B cell (primary cell): ENCODE data around the gene TENM4. TPM values are rescaled to one million over a fixed set of nuclear protein-coding genes. Genes with fewer than 3 reads are reported as not detected.

Source experiments
- ATAC-seq: fragments of 200-7000 bp; cut with Tn5 transposase; one replicate; pipeline ENCODE4 v1.10.0; 2021; ENCODE audit warnings: low read depth, mild to moderate bottlenecking, moderate number of reproducible peaks, moderate library complexity
- CTCF ChIA-PET: fragments of 350-600 bp; sonication (Branson Sonifier 250); formaldehyde crosslinking; loops from one replicate; lab custom pipeline; 2021; ENCODE audit warnings: antibody characterized with exemption, inconsistent platforms; lab: Charles Lee
- POLR2A ChIA-PET: fragments of 350-600 bp; sonication (Branson Sonifier 250); formaldehyde crosslinking; loops from one replicate; lab custom pipeline; 2021; ENCODE audit warnings: antibody characterized with exemption; lab: Charles Lee
- DNase-seq: peaks from one replicate; pipeline ENCODE4 v3.0.0; 2013
- H2AFZ ChIP-seq: 2 replicates; pipeline ENCODE4 v1.6.1; 2012; ENCODE audit warnings: mild to moderate bottlenecking, low read depth, low read length; ENCODE audit not compliant: insufficient read depth, poor library complexity, severe bottlenecking
- H3K27ac ChIP-seq, 2 donors: 1 replicate in 1 of 2; 2 replicates in 1 of 2; pipeline ENCODE4 v1.5.1; 2012 to 2013; ENCODE audit warnings: low read length in 2 of 2, mild to moderate bottlenecking in 2 of 2, moderate library complexity in 1 of 2
- H3K27me3 ChIP-seq, 4 experiments: fragments of 200-600 bp in 1 of 4; sonication (generic) in 1 of 4; replicated peaks in 1 of 4; 1 replicate in 2 of 4; 2 replicates in 2 of 4; pipeline versions ENCODE4 v1.6.1 to v1.7.0; 2013 to 2016; ENCODE audit warnings: low read length in 3 of 4, mild to moderate bottlenecking in 2 of 4, mixed read lengths in 1 of 4, moderate library complexity in 1 of 4; ENCODE audit not compliant: insufficient read depth in 4 of 4, control insufficient read depth in 3 of 4; ENCODE audit errors: control extremely low read depth in 1 of 4
- H3K36me3 ChIP-seq, 2 experiments: replicated peaks in 1 of 2; 1 replicate in 1 of 2; 2 replicates in 1 of 2; pipeline versions ENCODE4 v1.6.1 to v1.7.1; 2013; ENCODE audit warnings: low read length in 1 of 2; ENCODE audit not compliant: insufficient read depth in 2 of 2, control insufficient read depth in 1 of 2; ENCODE audit errors: control extremely low read depth in 1 of 2, extremely low read depth in 1 of 2
- H3K4me1 ChIP-seq, 2 donors: fragments of 200-600 bp in 1 of 2; sonication (generic) in 1 of 2; 1 replicate in 1 of 2; 2 replicates in 1 of 2; pipeline versions ENCODE4 v1.5.1 to v1.6.1; 2013 to 2017; ENCODE audit warnings: low read length in 2 of 2; ENCODE audit not compliant: control insufficient read depth in 2 of 2, insufficient read depth in 2 of 2
- H3K4me2 ChIP-seq: replicated peaks from 2 replicates; pipeline ENCODE3; 2012; ENCODE audit warnings: mild to moderate bottlenecking, low read depth, low read length; ENCODE audit not compliant: poor library complexity, severe bottlenecking
- H3K4me3 ChIP-seq, 5 experiments: fragments of 200-600 bp in 1 of 5; sonication (generic) in 1 of 5; 1 replicate in 3 of 5; 2 replicates in 2 of 5; pipeline versions ENCODE4 v1.5.1 to v1.7.0; 2011 to 2016; ENCODE audit warnings: low read length in 4 of 5, mild to moderate bottlenecking in 4 of 5, low read depth in 2 of 5, control low read depth in 1 of 5, moderate library complexity in 1 of 5; ENCODE audit not compliant: insufficient read depth in 1 of 5; ENCODE audit errors: control extremely low read depth in 1 of 5, extremely low read depth in 1 of 5
- H3K79me2 ChIP-seq: fragments of 200-600 bp; sonication (generic); one replicate; pipeline ENCODE4 v1.6.0; 2016; ENCODE audit warnings: low read length; ENCODE audit not compliant: control insufficient read depth, insufficient read depth
- H3K9ac ChIP-seq: fragments of 200-600 bp; sonication (generic); 2 replicates; pipeline ENCODE4 v1.6.1; 2017; ENCODE audit warnings: mild to moderate bottlenecking, low read length, moderate library complexity
- H3K9me3 ChIP-seq, 3 donors: one replicate each; pipeline versions ENCODE4 v1.6.1 to v1.7.1; 2013; ENCODE audit warnings: low read length in 2 of 3; ENCODE audit not compliant: control insufficient read depth in 2 of 3, insufficient read depth in 1 of 3; ENCODE audit errors: control extremely low read depth in 1 of 3
- H4K20me1 ChIP-seq: 2 replicates; pipeline ENCODE4 v1.6.0; 2012; ENCODE audit warnings: mild to moderate bottlenecking, low read length; ENCODE audit not compliant: insufficient read depth, control insufficient read depth, poor library complexity, severe bottlenecking
- H3K27ac Mint-ChIP-seq: one replicate; pipeline ENCODE4 v1.8.0; 2021; ENCODE audit warnings: mixed read lengths
- H3K27me3 Mint-ChIP-seq: one replicate; pipeline ENCODE4 v1.8.0; 2021; ENCODE audit warnings: mixed read lengths
- H3K4me1 Mint-ChIP-seq: one replicate; pipeline ENCODE4 v1.8.0; 2021; ENCODE audit warnings: mixed read lengths
- H3K4me3 Mint-ChIP-seq: one replicate; pipeline ENCODE4 v1.8.0; 2021; ENCODE audit warnings: mixed read lengths
- H3K9me3 Mint-ChIP-seq: one replicate; pipeline ENCODE4 v1.8.0; 2022; ENCODE audit warnings: mixed read lengths; ENCODE audit not compliant: insufficient read depth
- EZH2 ChIP-seq: IDR thresholded peaks from 2 replicates; pipeline ENCODE4 v1.6.1; 2012; ENCODE audit warnings: borderline replicate concordance, low read depth, mild to moderate bottlenecking, moderate library complexity, low read length; ENCODE audit not compliant: insufficient read depth, poor library complexity, severe bottlenecking
- WGBS: methylation state at CpG from one replicate; pipeline ENCODE4 v1.1.5; 2013; ENCODE audit warnings: missing lambda C conversion rate; ENCODE audit not compliant: insufficient coverage; 5-methylcytosine and 5-hydroxymethylcytosine counted together
- intact Hi-C: fragments of 100-400 bp; cut with micrococcal nuclease; formaldehyde crosslinking; loops from one replicate; pipeline ENCODE4 v1.10.0; 2022
- polyA plus RNA-seq: library from polyadenylated mRNA; depleted of rRNA; stranded (reverse); fragments of >200 nt; gene quantifications from 2 replicates; pipeline ENCODE4 v1.2.3, GENCODE V29; 2012
- total RNA-seq, 2 donors: library from RNA; stranded (reverse); fragments of 120-200 nt in 1 of 2; gene quantifications; 1 replicate in 1 of 2; 2 replicates in 1 of 2; pipeline versions ENCODE4 v1.2.3 to v1.2.4, GENCODE V29; 2013 to 2022
- TF ChIP-seq, protein P1 (sequence below): fragments of 200-600 bp; IDR thresholded peaks from one replicate; pipeline ENCODE4 v1.8.0; 2022; ENCODE audit warnings: antibody characterized with exemption, mild to moderate bottlenecking

The TENM4 gene
- total and polyA plus RNA-seq, 2 donors (not counting 1 experiment from before 2014, with no cell fraction given): 0.09 to 5.7 TPM

DNA sequence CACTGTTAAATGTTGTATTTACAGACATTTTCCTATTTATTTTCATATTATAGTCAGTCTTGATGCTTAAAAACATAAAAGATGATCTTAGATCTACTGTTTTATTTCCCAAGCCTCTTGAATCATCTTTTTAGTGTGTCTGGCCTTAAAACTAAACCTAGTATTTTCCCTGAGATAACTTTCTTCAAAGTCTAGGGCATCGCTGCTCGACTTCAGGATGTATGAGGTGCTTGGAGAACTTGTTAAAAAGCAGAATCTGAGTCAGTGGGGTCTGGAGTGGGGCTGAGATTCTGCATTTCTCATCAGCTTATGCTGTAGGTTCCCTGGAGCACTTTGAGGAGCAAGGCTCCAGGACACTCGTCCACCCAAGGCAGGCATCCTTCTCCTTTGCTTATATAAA lies 404.9 kb downstream of the TENM4 start:
- H3K4me3 ChIP-seq: no peak overlapping the region
- 0% methylated on average over 1 of the region's 3 CpGs for WGBS
- Mint-ChIP-seq H3K9me3 (no peaks in the 10 kb centered on the region), H3K4me3 (no peak overlapping the region), H3K27ac (no peak overlapping the region), H3K4me1 (no peaks in the 10 kb centered on the region), H3K27me3 (peaks cover 27% of the 10 kb centered on the region)
- ATAC-seq: no peak
- intact Hi-C loops: no loop called here
- POLR2A ChIA-PET: no interaction called here
- no peak overlapping the region for H3K9ac ChIP-seq
- no peaks in the 10 kb centered on the region for H3K4me1 ChIP-seq
- no peaks in the 10 kb centered on the region for H3K79me2 ChIP-seq
- H3K4me2 ChIP-seq: no peak overlapping the region
- no peak overlapping the region for H2AFZ ChIP-seq
- no peaks in the 10 kb centered on the region for H3K36me3 ChIP-seq
- H3K27ac ChIP-seq: no peak overlapping the region
- no peaks in the 10 kb centered on the region for H4K20me1 ChIP-seq
- peaks cover 0 to 18% (median 1%) of the 10 kb centered on the region in 4 experiments for H3K27me3 ChIP-seq
- no peak for DNase-seq
- TF ChIP-seq EZH2: no peak
- TF ChIP-seq, protein P1, sequence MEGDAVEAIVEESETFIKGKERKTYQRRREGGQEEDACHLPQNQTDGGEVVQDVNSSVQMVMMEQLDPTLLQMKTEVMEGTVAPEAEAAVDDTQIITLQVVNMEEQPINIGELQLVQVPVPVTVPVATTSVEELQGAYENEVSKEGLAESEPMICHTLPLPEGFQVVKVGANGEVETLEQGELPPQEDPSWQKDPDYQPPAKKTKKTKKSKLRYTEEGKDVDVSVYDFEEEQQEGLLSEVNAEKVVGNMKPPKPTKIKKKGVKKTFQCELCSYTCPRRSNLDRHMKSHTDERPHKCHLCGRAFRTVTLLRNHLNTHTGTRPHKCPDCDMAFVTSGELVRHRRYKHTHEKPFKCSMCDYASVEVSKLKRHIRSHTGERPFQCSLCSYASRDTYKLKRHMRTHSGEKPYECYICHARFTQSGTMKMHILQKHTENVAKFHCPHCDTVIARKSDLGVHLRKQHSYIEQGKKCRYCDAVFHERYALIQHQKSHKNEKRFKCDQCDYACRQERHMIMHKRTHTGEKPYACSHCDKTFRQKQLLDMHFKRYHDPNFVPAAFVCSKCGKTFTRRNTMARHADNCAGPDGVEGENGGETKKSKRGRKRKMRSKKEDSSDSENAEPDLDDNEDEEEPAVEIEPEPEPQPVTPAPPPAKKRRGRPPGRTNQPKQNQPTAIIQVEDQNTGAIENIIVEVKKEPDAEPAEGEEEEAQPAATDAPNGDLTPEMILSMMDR: no peak
- CTCF ChIA-PET: no interaction called here
- H3K9me3 ChIP-seq: peaks cover 0 to 3% (median 0%) of the 10 kb centered on the region in 3 donors

DNA sequence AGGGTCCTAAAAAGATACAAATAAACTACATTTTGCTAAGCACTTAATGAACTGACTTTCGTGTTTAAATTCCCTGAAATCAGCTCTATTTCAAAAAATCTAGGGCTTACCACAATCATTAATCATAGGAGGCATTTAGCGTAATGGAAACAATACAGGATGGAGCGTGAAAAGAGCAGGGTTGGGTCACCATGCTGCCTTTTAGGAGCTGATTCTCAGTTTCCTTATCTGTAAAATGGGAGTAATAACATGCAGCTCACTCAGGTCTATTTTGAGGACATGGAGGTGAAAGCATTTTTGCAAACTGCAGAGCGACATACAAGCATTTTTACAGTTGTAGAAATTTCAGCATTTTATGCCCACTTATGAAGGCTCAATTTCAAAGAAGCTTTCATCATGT lies 407.0 kb downstream of the TENM4 start:
- WGBS: 60% methylated on average over 1 of the region's 4 CpGs
- H3K4me1 ChIP-seq: no peaks in the 10 kb centered on the region
- Mint-ChIP-seq H3K27ac (no peak overlapping the region), H3K4me3 (no peak overlapping the region), H3K27me3 (peaks cover 34% of the 10 kb centered on the region), H3K4me1 (no peaks in the 10 kb centered on the region), H3K9me3 (no peaks in the 10 kb centered on the region)
- ChIA-PET CTCF (no interaction called here), POLR2A (no interaction called here)
- no peak overlapping the region for H3K9ac ChIP-seq
- peaks cover 0 to 3% (median 0%) of the 10 kb centered on the region in 3 donors for H3K9me3 ChIP-seq
- H3K27ac ChIP-seq: no peak overlapping the region
- no peak for DNase-seq
- no peak for ATAC-seq
- H3K36me3 ChIP-seq: no peaks in the 10 kb centered on the region
- TF ChIP-seq, protein P1: no peak
- no peak for TF ChIP-seq EZH2
- no peak overlapping the region for H3K4me3 ChIP-seq
- H4K20me1 ChIP-seq: no peaks in the 10 kb centered on the region
- intact Hi-C loops: no loop called here
- H3K4me2 ChIP-seq: no peak overlapping the region
- H3K79me2 ChIP-seq: no peaks in the 10 kb centered on the region
- no peak overlapping the region for H2AFZ ChIP-seq
- H3K27me3 ChIP-seq: peaks cover 0 to 32% (median 7%) of the 10 kb centered on the region in 4 experiments
